GM12892 (cell line): ENCODE results near the gene LIMA1.
"Not testable (repeated sequence)": the region's sequence is repeated elsewhere in the genome, so short reads cannot be mapped to it uniquely, and the experiment has no call there.

Experiments used
- DNase-seq: peaks from one replicate; pipeline ENCODE4 v3.0.0; 2011; ENCODE audit not compliant: insufficient read length
- FAIRE-seq: peaks from 2 replicates; lab custom pipeline; 2011; peaks lifted over from hg19 to GRCh38; lab: Jason Lieb, UNC
- POLR2A ChIP-seq: IDR thresholded peaks from 2 replicates; pipeline ENCODE4 v1.6.1; 2011; ENCODE audit warnings: low read depth, low read length, control low read depth
- POLR2AphosphoS5 ChIP-seq: IDR thresholded peaks from 2 replicates; pipeline ENCODE4 v1.6.1; 2011; ENCODE audit warnings: low read depth, low read length, control low read depth
- TAF1 ChIP-seq: IDR thresholded peaks from 2 replicates; pipeline ENCODE4 v1.6.1; 2011; ENCODE audit warnings: low read depth, mild to moderate bottlenecking, control low read depth, low read length, borderline replicate concordance

LIMA1 gene

DNA sequence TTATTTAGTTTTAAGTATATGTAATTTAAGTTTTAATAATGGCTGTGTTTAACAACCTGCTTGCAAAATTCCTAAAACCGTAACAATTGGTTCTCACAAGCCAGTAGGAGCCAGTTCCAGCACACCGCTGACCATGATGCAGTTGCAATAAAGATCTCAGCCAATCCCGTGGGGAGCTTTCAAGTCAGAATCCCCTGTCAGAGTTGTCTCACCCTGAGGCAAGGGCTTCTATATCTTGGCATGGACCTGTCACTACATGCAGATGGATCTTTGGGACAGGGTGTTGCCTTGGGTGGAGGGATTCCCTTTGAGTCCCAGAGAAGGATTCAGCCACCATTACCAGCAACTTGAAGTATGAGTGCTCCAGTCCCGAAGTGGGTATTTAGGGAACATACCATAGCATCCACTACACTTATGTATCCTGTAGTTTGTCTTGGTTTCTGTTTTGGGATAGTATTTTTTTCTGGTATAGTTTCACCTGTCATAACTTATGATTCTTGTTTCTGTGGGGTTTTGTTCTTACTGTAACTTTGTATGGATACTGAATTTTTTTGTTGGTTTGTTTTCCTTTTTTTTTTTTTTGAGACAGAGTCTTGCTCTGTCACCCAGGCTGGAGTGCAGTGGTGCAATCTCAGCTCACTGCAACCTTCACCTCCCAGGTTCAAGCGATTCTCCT, 30.1 kb upstream of the LIMA1 start:
- DNase-seq: no peak
- no peak for FAIRE-seq
- TF ChIP-seq TAF1: no peak

DNA sequence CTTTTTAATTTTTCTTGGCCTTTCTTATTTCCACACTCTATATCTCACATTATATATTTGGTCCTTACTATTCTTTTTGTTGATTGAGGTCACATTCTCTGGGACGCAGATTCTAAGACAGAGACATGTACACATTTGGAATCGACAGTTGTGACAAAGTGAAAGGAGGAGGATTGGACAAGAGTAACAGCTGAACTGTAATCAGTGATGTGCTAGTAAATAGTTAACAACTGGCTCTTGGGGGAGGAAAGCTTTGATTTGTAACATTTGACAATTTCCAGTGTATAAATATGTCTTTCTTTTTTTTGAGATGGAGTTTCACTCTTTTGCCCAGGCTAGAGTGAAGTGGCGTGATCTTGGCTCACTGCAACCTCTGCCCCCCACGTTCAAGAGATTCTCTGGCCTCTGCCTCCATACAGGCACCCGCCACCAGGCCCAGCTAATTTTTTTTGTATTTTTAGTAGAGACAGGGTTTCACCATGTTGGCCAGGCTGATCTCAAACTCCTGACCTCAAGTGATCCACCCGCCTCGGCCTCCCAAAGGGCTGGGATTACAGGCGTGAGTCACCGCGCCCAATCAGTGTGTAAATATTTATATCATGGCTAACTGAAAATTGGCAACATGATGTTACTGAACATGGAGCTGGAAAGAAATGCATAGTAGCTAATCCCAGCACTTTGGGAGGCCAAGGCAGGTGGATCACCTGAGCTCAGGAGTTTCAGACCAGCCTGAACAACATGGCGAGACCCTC, 28.7 kb upstream of the LIMA1 start:
- FAIRE-seq, DNase-seq: not testable (repeated sequence)

DNA sequence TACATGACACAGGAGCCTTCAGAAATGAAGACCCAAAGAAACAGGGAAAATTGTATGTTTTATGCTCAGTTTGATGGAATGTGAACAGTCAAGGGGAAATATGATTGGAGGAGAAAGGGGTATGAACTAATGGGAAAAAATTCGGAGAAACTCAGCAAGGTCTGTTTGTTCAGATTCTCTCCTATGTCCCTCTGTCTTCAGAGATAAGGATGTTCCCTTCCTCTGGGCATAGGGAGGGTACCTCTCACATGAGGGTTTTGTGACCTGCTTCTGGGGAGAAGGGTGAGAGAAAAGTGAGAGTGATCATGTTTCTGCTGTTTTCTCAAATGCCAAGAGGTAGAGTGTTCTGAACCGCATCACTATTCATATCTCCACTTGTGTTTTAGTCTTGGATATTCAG, 26.6 kb upstream of the LIMA1 start:
- FAIRE-seq: no peak
- no peak for TF ChIP-seq POLR2A
- TF ChIP-seq POLR2AphosphoS5: no peak
- TF ChIP-seq TAF1: no peak
- DNase-seq: no peak

DNA sequence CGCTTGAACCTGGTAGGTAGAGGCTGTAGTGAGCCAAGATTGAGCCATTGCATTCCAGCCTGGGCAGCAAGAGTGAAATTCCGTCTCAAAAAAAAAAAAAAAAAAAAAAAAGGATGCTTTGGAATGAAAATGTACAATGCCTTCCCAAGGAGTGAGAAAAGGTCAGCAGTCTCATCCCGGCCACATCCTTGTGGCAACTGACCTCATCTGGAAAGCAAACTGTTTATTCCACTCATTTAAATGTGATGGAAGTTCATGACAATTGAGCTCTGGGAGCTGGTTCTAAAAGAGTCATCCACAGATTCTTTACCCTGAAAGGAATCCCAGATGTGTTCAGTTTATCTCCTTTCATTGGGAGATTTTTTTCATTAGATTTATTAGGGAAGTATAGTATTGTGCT, 19.4 kb upstream of the LIMA1 start:
- DNase-seq (no peak), FAIRE-seq (no peak)
- TF ChIP-seq TAF1: no peak
- TF ChIP-seq POLR2AphosphoS5: no peak
- no peak for TF ChIP-seq POLR2A

DNA sequence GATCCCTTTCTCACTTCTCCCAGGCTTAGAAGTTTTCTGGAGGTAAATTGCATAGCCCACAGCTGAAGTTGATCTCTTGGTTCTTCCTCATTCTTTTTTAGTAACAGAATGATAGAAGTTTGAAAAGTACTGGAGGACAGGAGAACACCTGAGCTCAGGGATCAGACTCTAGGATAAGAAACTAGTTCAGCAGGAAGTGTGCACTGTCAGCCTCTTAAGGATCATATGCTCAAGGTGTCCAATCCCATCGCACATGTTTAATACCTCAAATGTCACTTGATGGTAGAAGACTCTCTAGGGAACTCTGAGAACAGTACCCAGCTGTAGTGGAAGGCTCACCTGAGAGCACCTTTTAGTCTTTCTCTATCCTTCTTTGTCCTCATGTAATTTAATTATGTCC, 14.7 kb upstream of the LIMA1 start:
- TF ChIP-seq TAF1 (no peak), POLR2AphosphoS5 (no peak), POLR2A (no peak)
- FAIRE-seq (no peak), DNase-seq (no peak)

DNA sequence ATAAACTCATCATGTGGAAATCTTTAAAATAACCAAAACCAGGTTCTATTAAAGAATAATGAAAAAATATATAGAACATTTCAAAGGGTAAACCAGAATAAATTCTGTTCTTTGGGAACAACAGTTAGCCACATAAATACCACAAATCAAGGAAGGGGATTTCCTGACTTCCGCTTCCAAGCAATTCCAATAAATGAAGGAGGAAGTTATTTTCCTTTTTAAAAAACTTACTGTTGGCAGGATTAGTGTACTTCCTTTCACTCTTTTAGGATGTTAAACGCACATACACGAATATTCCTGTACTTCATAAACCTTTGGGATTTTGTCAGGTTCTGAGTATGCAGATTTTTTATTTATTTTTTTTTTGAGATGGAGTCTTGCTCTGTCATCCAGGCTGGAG, 13.7 kb upstream of the LIMA1 start:
- no peak for FAIRE-seq

DNA sequence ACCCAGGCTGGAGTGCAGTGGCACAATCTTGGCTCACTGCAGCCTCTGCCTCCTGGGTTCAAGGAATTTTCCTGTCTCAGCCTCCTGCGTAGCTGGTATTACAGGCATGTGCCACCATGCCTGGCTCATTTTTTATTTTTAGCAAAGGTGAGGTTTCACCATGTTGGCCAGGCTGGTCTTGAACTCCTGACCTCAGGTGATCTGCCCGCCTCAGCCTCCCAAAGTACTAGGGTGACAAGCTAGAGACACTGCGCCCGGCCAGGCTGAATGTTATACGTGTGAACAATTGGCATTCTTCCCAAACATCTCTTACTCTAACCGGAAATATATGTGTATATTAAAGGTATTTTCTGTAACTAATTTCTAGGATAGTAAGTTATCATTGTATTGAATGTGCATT, 13.2 kb upstream of the LIMA1 start:
- no peak for DNase-seq
- FAIRE-seq: no peak
- no peak for TF ChIP-seq TAF1
- no peak for TF ChIP-seq POLR2A

More for the DNA sequence above, 13.7 kb upstream of the LIMA1 start:
- TF ChIP-seq POLR2A (no peak), POLR2AphosphoS5 (no peak), TAF1 (no peak)
- no peak for DNase-seq

DNA sequence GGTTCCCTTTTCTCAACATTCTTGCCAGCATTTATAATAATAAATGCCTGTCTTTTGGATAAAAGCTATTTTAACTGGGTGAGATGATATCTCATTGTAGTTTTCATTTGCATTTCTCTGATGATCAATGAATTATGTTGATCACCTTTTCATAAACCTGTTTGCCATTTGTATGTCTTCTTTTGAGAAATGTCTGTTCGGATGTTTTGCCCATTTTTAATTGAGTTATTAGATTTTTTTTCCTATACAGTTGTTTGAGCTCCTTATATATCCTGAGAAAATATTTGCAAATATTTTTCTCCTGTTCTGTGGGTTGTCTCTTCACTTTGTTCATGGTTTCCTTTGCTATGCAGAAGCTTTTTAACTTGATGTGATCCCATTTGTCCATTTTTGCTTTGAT, 8.1 kb upstream of the LIMA1 start:
- DNase-seq: no peak
- TF ChIP-seq TAF1: no peak
- TF ChIP-seq POLR2A: no peak
- TF ChIP-seq POLR2AphosphoS5: no peak
- FAIRE-seq: no peak

DNA sequence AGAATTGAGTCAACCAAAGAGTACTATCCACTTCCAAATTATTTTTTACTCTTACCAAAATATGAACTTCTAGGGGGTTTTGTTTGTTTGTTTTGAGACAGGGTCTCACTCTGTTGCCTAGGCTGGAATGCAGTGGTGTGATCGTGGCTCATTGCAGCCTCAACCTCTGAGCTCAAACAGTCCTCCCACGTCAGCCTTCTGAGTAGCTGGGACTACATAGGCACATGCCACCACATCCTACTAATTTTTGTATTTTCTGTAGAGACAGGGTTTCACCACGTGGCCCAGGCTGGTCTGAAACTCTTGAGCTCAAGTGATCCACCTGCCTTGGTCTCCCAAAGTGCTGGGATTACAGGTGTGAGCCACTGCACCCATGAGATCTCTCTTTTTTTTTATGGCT, 7.4 kb upstream of the LIMA1 start:
- FAIRE-seq, DNase-seq: not testable (repeated sequence)

DNA sequence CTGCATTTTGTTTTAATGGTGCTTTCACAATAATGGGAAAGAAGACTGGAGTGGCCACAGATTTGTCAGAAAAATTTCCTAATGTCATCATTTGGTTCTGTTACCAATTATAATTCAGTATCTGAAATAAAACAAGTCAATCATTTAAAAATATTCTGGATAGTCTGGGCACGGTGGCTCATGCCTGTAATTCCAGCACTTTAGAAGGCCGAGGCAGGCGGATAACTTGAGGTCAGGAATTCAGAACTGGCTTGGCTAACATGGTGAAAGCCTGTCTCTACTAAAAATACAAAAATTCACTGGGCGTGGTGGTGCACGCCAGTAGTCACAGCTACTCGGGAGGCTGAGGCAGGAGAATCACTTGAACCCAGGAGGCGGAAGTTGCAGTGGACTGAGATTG, 4.0 kb upstream of the LIMA1 start:
- no peak for DNase-seq
- FAIRE-seq: no peak
- no peak for TF ChIP-seq TAF1
- TF ChIP-seq POLR2A: no peak
- no peak for TF ChIP-seq POLR2AphosphoS5

DNA sequence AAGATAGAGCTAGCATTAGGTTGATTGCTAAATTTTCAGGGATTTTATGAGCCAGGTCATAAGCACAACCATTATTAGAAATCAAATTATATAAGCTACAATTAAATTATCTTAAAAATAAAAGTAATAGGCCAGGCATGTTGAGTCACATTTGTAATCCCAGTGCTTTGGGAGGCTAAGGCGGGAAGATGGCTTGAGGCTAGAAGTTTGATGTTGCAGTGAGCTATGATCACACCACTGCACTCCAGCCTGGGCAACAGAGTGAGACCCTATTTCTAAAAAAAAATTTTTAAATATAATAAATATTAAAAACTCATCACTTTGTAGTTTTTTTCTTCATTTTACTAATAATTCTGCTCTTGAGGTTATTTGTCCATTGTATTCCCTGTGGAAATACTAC, 1.9 kb upstream of the LIMA1 start:
- no peak for FAIRE-seq
- TF ChIP-seq POLR2A: no peak
- no peak for TF ChIP-seq POLR2AphosphoS5
- no peak for TF ChIP-seq TAF1
- no peak for DNase-seq

DNA sequence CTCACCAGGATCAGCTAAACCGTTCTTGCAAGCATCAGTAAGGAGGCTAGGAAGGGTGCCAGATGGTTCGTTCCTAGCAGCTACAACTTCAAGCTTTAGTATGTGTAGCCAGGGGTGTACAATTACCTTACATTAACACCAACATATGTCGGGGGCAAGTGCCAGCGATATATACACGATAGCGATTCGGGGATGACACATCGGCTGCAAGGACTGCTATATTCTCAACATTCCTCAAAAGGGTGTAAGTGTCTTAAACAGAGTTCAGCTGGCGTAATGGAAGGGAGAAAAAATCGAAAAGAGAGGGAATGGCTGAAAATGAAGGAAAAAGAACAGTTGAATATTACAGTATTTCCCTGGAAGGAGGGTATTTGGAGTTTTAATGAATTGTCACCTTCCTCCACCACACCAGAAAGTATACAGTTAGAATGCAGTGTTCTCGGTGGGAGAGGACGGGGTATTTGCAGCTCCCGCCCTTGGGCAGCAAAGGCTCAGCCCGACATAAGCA, 545 bp downstream of the LIMA1 start:
- FAIRE-seq: no peak
- no peak for TF ChIP-seq TAF1
- no peak for TF ChIP-seq POLR2A
- no peak for TF ChIP-seq POLR2AphosphoS5
- no peak for DNase-seq

DNA sequence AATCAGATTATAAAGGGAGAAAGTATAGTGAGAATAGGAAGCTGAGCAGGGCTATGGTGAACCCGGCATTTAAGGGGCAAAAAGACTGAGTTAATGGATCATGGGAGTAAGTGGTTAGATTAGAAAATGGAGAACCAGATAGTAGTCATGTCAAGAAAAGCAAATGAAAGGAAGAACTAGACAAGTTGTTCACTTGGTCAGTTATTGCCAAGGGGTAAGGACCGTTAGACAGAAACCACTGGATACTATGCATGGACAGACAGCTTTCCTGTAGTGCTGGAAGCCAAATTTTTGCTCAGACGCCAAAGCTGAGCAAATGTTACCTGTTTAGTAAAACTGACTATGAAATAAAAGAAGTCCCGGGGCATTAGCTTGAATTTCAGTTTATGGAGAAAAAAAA, 3.8 kb downstream of the LIMA1 start:
- FAIRE-seq (no peak), DNase-seq (no peak)
- no peak for TF ChIP-seq TAF1
- no peak for TF ChIP-seq POLR2A
